Endothelial cell of umbilical vein (primary cell): ENCODE data around the gene SPATA45. TPM values are rescaled to one million over a fixed set of nuclear protein-coding genes. Genes with fewer than 3 reads are reported as not detected.
A peak's percentile ranks its signal among the peaks of the same experiment; 100 is the strongest.

ENCODE experiments used
- BruUV-seq: library from RNA; stranded (reverse); fragments of 400-500 nt; replicated peaks from 2 replicates; lab custom pipeline; 2021; lab: Mats Ljungman, UMichigan
- CTCF ChIA-PET: fragments of 300-600, 350-600 bp; sonication (Branson Sonifier 250); formaldehyde crosslinking; loops from one replicate; lab custom pipeline; 2021; ENCODE audit warnings: antibody characterized with exemption, inconsistent platforms; lab: Charles Lee
- POLR2A ChIA-PET: fragments of 300-600, 350-600 bp; sonication (Branson Sonifier 250); formaldehyde crosslinking; loops from one replicate; lab custom pipeline; 2021; ENCODE audit warnings: antibody characterized with exemption, inconsistent platforms; lab: Charles Lee
- DNase-seq: peaks from one replicate; pipeline ENCODE4 v3.0.0-alpha.2; 2011; ENCODE audit warnings: low read depth, low spot score
- FAIRE-seq: peaks from 2 replicates; lab custom pipeline; 2011; peaks lifted over from hg19 to GRCh38; lab: Jason Lieb, UNC
- H2AFZ ChIP-seq: 2 replicates; pipeline ENCODE4 v1.6.0; 2012; ENCODE audit warnings: low read depth, low read length, control low read depth, inconsistent platforms
- H3K27ac ChIP-seq: 2 replicates; pipeline ENCODE4 v1.5.1; 2011; ENCODE audit warnings: low read depth, mild to moderate bottlenecking, control low read depth, low read length, moderate library complexity; ENCODE audit not compliant: insufficient read depth
- H3K27me3 ChIP-seq, 2 experiments: 2 replicates each; pipeline versions ENCODE4 v1.6.0 to v1.6.1; 2011; ENCODE audit warnings: low read length in 2 of 2, mixed read lengths in 1 of 2; ENCODE audit not compliant: control insufficient read depth in 2 of 2, insufficient read depth in 2 of 2
- H3K36me3 ChIP-seq, 2 experiments: 2 replicates in 1 of 2; 3 replicates in 1 of 2; pipeline ENCODE4 v1.5.1; 2011; ENCODE audit warnings: low read length in 2 of 2, mild to moderate bottlenecking in 1 of 2, moderate library complexity in 1 of 2; ENCODE audit not compliant: control insufficient read depth in 2 of 2, insufficient read depth in 2 of 2; ENCODE audit errors: extremely low read depth in 1 of 2
- H3K4me1 ChIP-seq: 3 replicates; pipeline ENCODE4 v1.5.1; 2011; ENCODE audit warnings: mild to moderate bottlenecking, low read length; ENCODE audit not compliant: control insufficient read depth, insufficient read depth; ENCODE audit errors: extremely low read depth
- H3K4me2 ChIP-seq: 2 replicates; pipeline ENCODE4 v1.6.1; 2011; ENCODE audit warnings: low read length, control low read depth, mixed read lengths; ENCODE audit not compliant: insufficient read depth
- H3K4me3 ChIP-seq, 3 experiments: fragments of 200-600 bp in 1 of 3; sonication (generic), shearing (Covaris generic) in 1 of 3; replicated peaks in 1 of 3; 2 replicates each; pipeline ENCODE4 v1.5.1; 2011 to 2016; ENCODE audit warnings: control low read depth in 3 of 3, low read length in 3 of 3, mild to moderate bottlenecking in 2 of 3, inconsistent platforms in 1 of 3, low read depth in 1 of 3, moderate library complexity in 1 of 3; ENCODE audit not compliant: insufficient read depth in 1 of 3
- H3K79me2 ChIP-seq: 2 replicates; pipeline ENCODE4 v1.6.0; 2012; ENCODE audit warnings: low read length, inconsistent platforms; ENCODE audit not compliant: control insufficient read depth, insufficient read depth
- H3K9ac ChIP-seq: replicated peaks from 2 replicates; pipeline ENCODE3; 2011; ENCODE audit warnings: low read length, control low read depth; ENCODE audit not compliant: insufficient read depth; ENCODE audit errors: extremely low read depth
- H3K9me1 ChIP-seq: replicated peaks from 3 replicates; pipeline ENCODE4 v1.6.0; 2011; ENCODE audit warnings: mild to moderate bottlenecking, low read length; ENCODE audit not compliant: control insufficient read depth, insufficient read depth; ENCODE audit errors: extremely low read depth
- H3K9me3 ChIP-seq: replicated peaks from 2 replicates; pipeline ENCODE4 v1.5.1; 2012; ENCODE audit warnings: low read length, inconsistent platforms; ENCODE audit not compliant: control insufficient read depth, insufficient read depth
- H4K20me1 ChIP-seq: replicated peaks from 2 replicates; pipeline ENCODE3; 2011; ENCODE audit warnings: mild to moderate bottlenecking, low read length; ENCODE audit not compliant: control insufficient read depth, insufficient read depth; ENCODE audit errors: extremely low read depth
- CTCF ChIP-seq, 2 donors: IDR thresholded peaks; 1 replicate in 1 of 2; 2 replicates in 1 of 2; pipeline ENCODE4 v1.5.1; 2011; ENCODE audit warnings: low read length in 2 of 2, mild to moderate bottlenecking in 2 of 2, moderate library complexity in 2 of 2, control low read depth in 1 of 2, inconsistent platforms in 1 of 2, low read depth in 1 of 2; ENCODE audit not compliant: insufficient read depth in 1 of 2; ENCODE audit errors: extremely low read depth in 1 of 2
- EZH2 ChIP-seq: IDR thresholded peaks from 2 replicates; pipeline ENCODE4 v1.6.1; 2012; ENCODE audit warnings: borderline replicate concordance, low read depth, mild to moderate bottlenecking, moderate library complexity, low read length, inconsistent platforms; ENCODE audit not compliant: severe bottlenecking
- FOS ChIP-seq: IDR thresholded peaks from 2 replicates; pipeline ENCODE4 v1.6.1; 2011; ENCODE audit warnings: mild to moderate bottlenecking, low read length, moderate library complexity, borderline replicate concordance; ENCODE audit not compliant: insufficient read depth
- GATA2 ChIP-seq: IDR thresholded peaks from 2 replicates; pipeline ENCODE4 v1.7.0; 2011; ENCODE audit warnings: low read depth, mild to moderate bottlenecking, moderate library complexity, mixed read lengths, low read length; ENCODE audit not compliant: insufficient read length, insufficient read depth
- JUN ChIP-seq: IDR thresholded peaks from 2 replicates; pipeline ENCODE4 v1.6.1; 2011; ENCODE audit warnings: borderline replicate concordance, low read depth; ENCODE audit not compliant: insufficient read length, insufficient read depth
- MAX ChIP-seq: IDR thresholded peaks from 2 replicates; pipeline ENCODE4 v1.6.1; 2011; ENCODE audit not compliant: insufficient read depth, insufficient read length
- MYC ChIP-seq: IDR thresholded peaks from one replicate; pipeline ENCODE4 v1.6.1; 2011; ENCODE audit warnings: mild to moderate bottlenecking, low read depth, low read length
- POLR2A ChIP-seq: IDR thresholded peaks from 2 replicates; pipeline ENCODE4 v1.6.1; 2012; ENCODE audit warnings: low read depth, mild to moderate bottlenecking, control low read depth, low read length
- POLR2AphosphoS5 ChIP-seq: IDR thresholded peaks from 2 replicates; pipeline ENCODE4 v1.6.1; 2012; ENCODE audit warnings: low read depth, mild to moderate bottlenecking, control low read depth, low read length, moderate library complexity; ENCODE audit not compliant: insufficient read depth
- dilution Hi-C: fragments of 300-500 bp; cut with MboI; formaldehyde crosslinking; loops from one replicate; pipeline ENCODE4 v1.15.0; 2019; ENCODE audit warnings: low sequenced_read_pairs; ENCODE audit not compliant: extremely low pct_ligation_motif_present
- intact Hi-C: fragments of 100-400 bp; cut with micrococcal nuclease; formaldehyde crosslinking; loops from one replicate; pipeline ENCODE4 v1.10.0; 2022
- polyA plus RNA-seq, 4 experiments: library from polyadenylated mRNA; depleted of rRNA in 3 of 4; stranded (reverse) in 3 of 4; unstranded in 1 of 4; fragments of >200 nt; gene quantifications; 2 replicates each; pipeline versions ENCODE4 v1.2.1 to v1.2.3, GENCODE V29; 2011 to 2012; ENCODE audit warnings: missing spikeins in 1 of 4
- total RNA-seq: library from RNA; stranded (reverse); gene quantifications from 2 replicates; pipeline ENCODE4 v1.2.3, GENCODE V29; 2021

The SPATA45 gene
- total and polyA plus RNA-seq, 2 donors (not counting 3 experiments of a cell fraction or from before 2014, with no cell fraction given) = not detected

DNA sequence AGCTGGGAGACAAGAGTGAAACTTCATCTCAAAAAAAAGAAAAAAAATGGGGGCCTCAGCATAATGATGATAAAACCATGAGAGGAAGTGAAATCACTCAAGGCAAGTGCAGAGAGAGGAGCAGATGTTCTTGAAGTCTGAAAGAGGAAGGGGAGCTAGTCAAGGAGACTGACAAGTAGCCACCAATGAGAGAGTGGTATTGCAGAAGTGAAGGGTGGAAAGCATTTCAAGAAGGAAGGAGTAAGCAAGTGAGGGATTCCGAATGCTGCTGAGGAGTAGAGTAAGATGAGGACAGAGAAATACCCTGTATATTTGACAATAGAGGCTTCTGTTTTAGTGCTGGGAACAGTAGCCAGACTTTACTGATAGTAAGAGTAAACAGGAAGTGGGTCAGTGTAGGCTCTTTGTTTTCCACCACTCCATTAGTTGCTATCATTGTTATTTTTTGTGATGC, 52.9 kb downstream of the SPATA45 start:
- intact Hi-C loops (no loop called here), dilution Hi-C loops (no loop called here)
- peak overlapping the region; percentile 21 for H3K4me2 ChIP-seq
- TF ChIP-seq JUN (no peak), GATA2 (no peak), FOS (no peak), MAX (no peak), MYC (no peak), EZH2 (no peak), CTCF (IDR thresholded peaks at IDR 0.05; ENCODE audit: extremely low read depth in 1 of 2, insufficient read depth in 1 of 2, low read depth in 1 of 2, low read length in 2 of 2) (no peak), POLR2A (no peak), POLR2AphosphoS5 (no peak)
- ChIA-PET CTCF (interaction anchor here (1.2 kb wide), 1 partner anchor 130 kb away, joined by 3 read pairs; no protein-coding TSS in a partner anchor), POLR2A (no interaction called here)
- H3K9ac ChIP-seq = no peak overlapping the region
- peak; percentile 28 for DNase-seq
- peak overlapping the region; percentile 38 for H3K27ac ChIP-seq
- H3K9me1 ChIP-seq = no peaks in the 10 kb centered on the region
- no peaks in the 10 kb centered on the region for H4K20me1 ChIP-seq
- H3K9me3 ChIP-seq = no peaks in the 10 kb centered on the region
- H3K36me3 ChIP-seq = peaks cover 2 to 4% of the 10 kb centered on the region in 2 experiments
- H3K79me2 ChIP-seq = peaks cover 8% of the 10 kb centered on the region
- no peaks in the 10 kb centered on the region for H3K27me3 ChIP-seq
- no TSS peak for BruUV-seq
- FAIRE-seq = no peak
- H3K4me3 ChIP-seq = no peak overlapping the region
- H3K4me1 ChIP-seq = peaks cover 21% of the 10 kb centered on the region
- peak overlapping the region; percentile 26 for H2AFZ ChIP-seq
